ENCODE data around the gene SNX13. TPM values are rescaled to one million over a fixed set of nuclear protein-coding genes. Genes with fewer than 3 reads are reported as not detected.
"Not testable (repeated sequence)": the region's sequence is repeated elsewhere in the genome, so short reads cannot be mapped to it uniquely, and the experiment has no call there.

The SNX13 gene
- total RNA-seq, 2 donors from 2014 or later = 32.2 to 34.2 TPM

DNA sequence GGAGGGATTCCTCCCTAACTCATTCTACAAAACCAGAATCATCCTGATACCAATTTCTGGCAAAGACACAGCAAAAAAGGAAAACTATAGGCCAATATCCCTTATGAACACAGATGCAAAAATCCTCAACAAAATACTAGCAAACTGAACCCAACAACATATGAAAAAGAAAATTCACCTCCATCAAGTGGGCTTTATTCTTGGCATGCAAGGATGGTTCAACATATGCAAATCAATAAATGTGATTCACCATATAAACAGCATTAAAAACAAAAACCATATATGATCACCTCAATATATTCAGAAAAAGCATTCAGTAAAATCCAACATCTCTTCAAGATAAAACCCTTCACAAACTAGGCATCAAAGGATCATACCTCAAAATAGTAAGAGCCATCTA lies 23.5 kb downstream of the SNX13 start:
- no peaks in the 10 kb centered on the region for H3K27me3 Mint-ChIP-seq

DNA sequence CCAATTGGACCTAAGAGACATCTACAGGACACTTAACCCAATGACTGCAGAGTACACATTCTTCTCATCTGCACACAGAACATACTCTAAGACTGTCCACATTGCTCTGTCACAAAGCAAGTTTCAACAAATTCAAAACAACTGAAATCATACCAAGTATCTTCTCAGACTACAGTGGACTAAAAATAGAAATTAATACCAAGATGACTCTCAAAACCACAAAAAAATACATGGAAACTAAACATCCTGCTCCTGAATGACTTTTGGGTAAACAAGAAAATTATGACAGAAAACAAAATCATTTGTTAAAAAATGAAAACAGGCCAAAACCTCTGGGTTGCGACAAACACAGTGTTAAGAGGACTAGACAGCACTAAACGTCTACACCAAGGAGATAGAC lies 24.5 kb downstream of the SNX13 start:
- DNase-seq (ENCODE audit: low spot score) (no peak), ATAC-seq (no peak)
- H3K36me3 Mint-ChIP-seq = no peaks in the 10 kb centered on the region
- H3K4me1 Mint-ChIP-seq (ENCODE audit: low read depth in 2 of 2) = peaks cover 21 to 26% of the 10 kb centered on the region in 2 donors
- H3K4me3 Mint-ChIP-seq = no peak overlapping the region
- no peaks in the 10 kb centered on the region for H3K9me3 Mint-ChIP-seq
- H3K27me3 Mint-ChIP-seq = no peaks in the 10 kb centered on the region
- H3K27ac Mint-ChIP-seq = no peak overlapping the region

More for the DNA sequence above, 23.5 kb downstream of the SNX13 start:
- no peak for DNase-seq (ENCODE audit: low spot score)
- no peak for ATAC-seq
- Mint-ChIP-seq H3K36me3 (no peaks in the 10 kb centered on the region), H3K4me1 (ENCODE audit: low read depth in 2 of 2) (peaks cover 31 to 36% of the 10 kb centered on the region in 2 donors), H3K9me3 (no peaks in the 10 kb centered on the region), H3K27ac (no peak overlapping the region), H3K4me3 (no peak overlapping the region)

DNA sequence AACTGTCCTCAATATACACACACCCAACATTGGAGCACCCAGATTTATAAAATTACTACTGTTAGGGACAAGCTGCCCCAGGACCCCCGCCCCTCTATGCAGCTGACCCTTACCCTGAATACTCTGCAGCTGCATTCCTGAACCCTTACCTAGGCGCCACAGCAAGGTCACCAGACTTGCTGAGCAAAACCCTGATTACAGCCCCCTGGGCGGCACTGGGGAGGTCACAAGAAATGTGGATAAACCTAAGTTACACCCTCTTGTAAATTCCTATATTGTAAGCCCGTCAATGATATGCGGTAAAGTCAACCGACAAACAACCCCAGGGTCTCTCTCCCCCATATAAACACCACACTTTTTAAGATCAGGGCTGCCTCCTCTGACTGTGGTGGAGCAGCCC lies 25.1 kb downstream of the SNX13 start:
- no peaks in the 10 kb centered on the region for H3K27me3 Mint-ChIP-seq
- H3K4me3 Mint-ChIP-seq = no peak overlapping the region
- no peak for ATAC-seq
- no peak for DNase-seq (ENCODE audit: low spot score)
- H3K36me3 Mint-ChIP-seq = no peaks in the 10 kb centered on the region
- no peaks in the 10 kb centered on the region for H3K9me3 Mint-ChIP-seq
- peaks cover 25% of the 10 kb centered on the region in 2 donors for H3K4me1 Mint-ChIP-seq (ENCODE audit: low read depth in 2 of 2)
- H3K27ac Mint-ChIP-seq = no peak overlapping the region

DNA sequence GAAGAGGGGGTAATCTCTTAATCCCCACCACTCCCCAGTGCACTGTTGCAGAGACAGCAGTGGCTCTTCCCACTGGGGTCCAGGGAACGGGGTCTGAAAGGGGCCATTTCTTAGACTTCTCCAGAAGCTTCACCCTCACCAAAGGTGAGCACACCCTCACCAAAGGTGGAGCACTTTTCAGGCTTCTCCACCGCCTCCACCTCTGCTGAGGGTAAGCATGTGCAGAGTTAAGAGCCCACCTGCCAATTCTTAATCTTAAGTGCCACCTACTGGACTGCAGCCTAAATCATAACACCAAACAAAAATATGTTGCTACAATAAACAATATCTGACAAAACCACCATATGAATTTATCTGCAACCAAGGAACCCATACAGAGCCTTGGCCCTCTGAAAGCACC lies 27.0 kb downstream of the SNX13 start:
- H3K27me3 Mint-ChIP-seq = no peaks in the 10 kb centered on the region
- H3K36me3 Mint-ChIP-seq = peaks cover 4% of the 10 kb centered on the region
- no peak overlapping the region for H3K4me3 Mint-ChIP-seq
- no peak for DNase-seq (ENCODE audit: low spot score)
- no peaks in the 10 kb centered on the region for H3K9me3 Mint-ChIP-seq
- H3K27ac Mint-ChIP-seq = no peak overlapping the region
- ATAC-seq = no peak
- peaks cover 26 to 31% of the 10 kb centered on the region in 2 donors for H3K4me1 Mint-ChIP-seq (ENCODE audit: low read depth in 2 of 2)

DNA sequence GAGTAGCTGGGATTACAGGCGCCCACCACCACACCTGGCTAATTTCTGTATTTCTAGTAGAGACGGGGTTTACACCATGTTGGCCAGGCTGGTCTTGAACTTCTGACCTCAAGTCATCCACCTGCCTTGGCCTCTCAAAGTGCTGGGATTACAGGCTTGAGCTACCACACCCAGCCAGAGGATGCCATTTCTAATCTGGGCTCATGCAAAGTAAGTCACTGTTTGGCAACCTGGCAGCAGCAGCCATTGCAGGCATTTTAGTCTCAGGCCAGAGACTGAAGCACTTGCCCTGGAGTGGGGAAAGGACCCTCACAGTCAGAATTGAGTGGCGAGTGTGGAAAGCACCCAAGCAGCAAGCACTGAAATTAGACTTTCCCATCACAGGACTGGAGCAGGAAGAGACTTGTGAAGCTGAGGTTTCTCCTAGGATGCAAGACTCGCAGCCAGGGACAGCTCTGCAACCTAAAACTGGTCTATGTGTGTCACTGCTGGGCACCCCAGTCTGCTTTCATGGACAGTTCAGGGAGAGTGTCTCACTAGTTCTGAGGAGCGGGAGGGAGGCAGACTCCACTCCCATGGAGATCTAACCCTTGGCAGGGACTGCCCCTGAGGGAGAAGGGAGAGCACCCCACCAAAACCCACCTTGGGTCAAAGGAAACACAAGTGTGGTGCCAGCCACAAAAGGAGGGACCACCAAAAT lies 27.6 kb downstream of the SNX13 start:
- no peak overlapping the region for H3K27ac Mint-ChIP-seq
- ATAC-seq = peak in 1 of 2 donors; percentile 24
- peaks cover 29 to 33% of the 10 kb centered on the region in 2 donors for H3K4me1 Mint-ChIP-seq (ENCODE audit: low read depth in 2 of 2)
- H3K27me3 Mint-ChIP-seq = no peaks in the 10 kb centered on the region
- DNase-seq (ENCODE audit: low spot score) = no peak
- H3K4me3 Mint-ChIP-seq = no peak overlapping the region
- H3K36me3 Mint-ChIP-seq = peaks cover 4% of the 10 kb centered on the region
- H3K9me3 Mint-ChIP-seq = no peaks in the 10 kb centered on the region

DNA sequence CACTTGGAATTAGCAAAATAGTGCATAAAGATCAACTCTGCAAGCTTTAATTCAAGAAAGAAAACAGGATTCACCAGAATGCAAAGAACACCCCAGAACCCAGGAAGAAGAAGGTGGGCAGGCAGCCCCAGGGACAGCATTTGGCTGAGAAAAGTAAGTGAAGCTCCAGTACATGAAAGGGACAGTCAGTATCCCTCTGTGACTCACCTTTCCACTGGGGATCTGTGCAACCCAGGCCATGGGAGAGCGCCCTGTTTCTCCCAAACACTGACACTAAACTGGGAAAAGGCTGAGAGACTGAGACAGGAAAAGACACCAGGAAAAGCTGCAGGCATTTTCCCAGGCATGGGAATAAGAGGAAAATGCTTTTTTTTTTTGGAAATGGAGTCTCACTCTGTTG lies 28.2 kb downstream of the SNX13 start:
- no peak overlapping the region for H3K4me3 Mint-ChIP-seq
- H3K27ac Mint-ChIP-seq = no peak overlapping the region
- ATAC-seq (no peak), DNase-seq (ENCODE audit: low spot score) (no peak)
- peaks cover 32 to 35% of the 10 kb centered on the region in 2 donors for H3K4me1 Mint-ChIP-seq (ENCODE audit: low read depth in 2 of 2)
- H3K9me3 Mint-ChIP-seq = no peaks in the 10 kb centered on the region
- H3K36me3 Mint-ChIP-seq = peaks cover 4% of the 10 kb centered on the region
- H3K27me3 Mint-ChIP-seq = no peaks in the 10 kb centered on the region

DNA sequence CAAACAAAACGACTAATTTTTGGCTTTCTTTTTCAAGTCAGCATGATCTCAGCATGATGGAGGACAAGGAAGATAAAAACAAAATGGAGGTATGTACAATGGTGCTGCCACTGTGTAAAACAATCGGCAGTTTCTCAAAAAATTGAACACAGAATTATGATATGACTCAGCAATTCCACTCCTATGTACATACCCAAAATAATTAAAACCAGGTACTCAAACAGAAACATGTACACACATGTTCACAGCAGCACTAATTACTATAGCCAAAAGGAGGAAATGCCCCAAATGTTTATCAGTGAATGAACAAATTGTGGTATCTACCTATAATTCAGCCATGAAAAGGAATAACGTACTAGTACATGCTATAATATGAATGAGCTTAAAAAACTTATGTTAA lies 29.9 kb downstream of the SNX13 start:
- H3K4me3 Mint-ChIP-seq = no peak overlapping the region
- ATAC-seq (no peak), DNase-seq (ENCODE audit: low spot score) (no peak)
- H3K4me1 Mint-ChIP-seq (ENCODE audit: low read depth in 2 of 2) = peaks cover 34 to 35% of the 10 kb centered on the region in 2 donors
- H3K27me3 Mint-ChIP-seq = no peaks in the 10 kb centered on the region
- no peaks in the 10 kb centered on the region for H3K9me3 Mint-ChIP-seq
- no peak overlapping the region for H3K27ac Mint-ChIP-seq
- H3K36me3 Mint-ChIP-seq = peaks cover 4% of the 10 kb centered on the region

DNA sequence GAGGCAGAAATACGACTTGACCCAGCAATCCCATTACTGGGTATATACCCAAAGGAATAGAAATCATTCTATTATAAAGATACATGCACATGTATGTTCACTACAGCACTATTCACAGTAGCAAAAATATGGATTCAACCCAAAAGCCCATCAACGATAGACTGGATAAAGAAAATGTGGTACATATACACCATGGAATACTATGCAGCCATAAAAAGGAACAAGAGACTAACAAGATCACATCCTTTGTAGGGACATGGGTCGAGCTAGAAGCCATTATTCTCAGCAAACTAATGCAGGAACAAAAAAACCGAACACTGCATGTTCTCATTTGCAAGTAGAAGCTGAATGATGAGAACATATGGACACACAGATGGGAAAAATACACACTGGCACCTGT lies 31.0 kb downstream of the SNX13 start:
- DNase-seq (ENCODE audit: low spot score); H3K9me3 Mint-ChIP-seq; H3K36me3 Mint-ChIP-seq; H3K27ac Mint-ChIP-seq; H3K4me3 Mint-ChIP-seq; H3K27me3 Mint-ChIP-seq; ATAC-seq: not testable (repeated sequence)
- peaks cover 29 to 31% of the 10 kb centered on the region in 2 donors for H3K4me1 Mint-ChIP-seq (ENCODE audit: low read depth in 2 of 2)

DNA sequence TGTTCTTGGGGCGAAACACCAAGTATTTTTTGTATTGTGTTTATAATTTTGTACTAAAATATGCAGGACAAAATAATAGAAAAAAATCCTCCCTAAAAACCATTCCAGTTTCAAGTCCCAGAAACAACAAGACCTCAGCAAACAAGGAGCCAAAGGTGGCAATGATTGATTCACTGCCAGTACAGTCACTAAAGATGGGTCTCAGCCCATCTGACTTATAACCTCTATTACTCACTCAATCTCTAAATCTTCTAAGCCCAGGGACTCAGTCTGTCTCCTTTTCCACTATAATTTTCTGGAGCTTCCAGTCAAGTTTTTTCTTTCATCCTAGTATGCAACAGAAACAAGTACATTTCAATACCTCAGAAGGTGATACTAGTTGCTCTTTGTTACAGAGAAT lies 33.3 kb downstream of the SNX13 start:
- Mint-ChIP-seq H3K4me3 (no peak overlapping the region), H3K27ac (no peak overlapping the region), H3K27me3 (no peaks in the 10 kb centered on the region), H3K9me3 (no peaks in the 10 kb centered on the region), H3K4me1 (ENCODE audit: low read depth in 2 of 2) (peaks cover 31 to 37% of the 10 kb centered on the region in 2 donors), H3K36me3 (peaks cover 4% of the 10 kb centered on the region)
- no peak for ATAC-seq
- no peak for DNase-seq (ENCODE audit: low spot score)

DNA sequence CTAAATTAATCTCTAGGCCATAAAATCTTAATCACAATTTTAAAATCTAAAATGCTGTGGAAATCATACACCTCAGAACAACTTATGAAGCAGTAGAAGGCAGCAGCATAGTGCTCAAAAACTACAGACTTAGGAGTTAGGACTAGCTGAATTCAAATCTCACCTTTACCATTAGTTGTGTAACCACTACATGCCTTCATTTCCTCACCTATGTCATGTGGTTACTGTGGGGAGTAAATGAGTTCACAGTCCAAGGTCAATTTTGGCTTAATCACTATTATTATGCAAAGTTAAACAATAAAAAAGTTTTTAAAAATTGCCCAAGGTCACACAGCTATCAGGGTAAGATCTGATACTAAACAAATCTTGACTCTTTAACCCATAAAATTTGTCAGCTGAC lies 37.0 kb downstream of the SNX13 start:
- peak; percentile 61 to 63 for ATAC-seq

DNA sequence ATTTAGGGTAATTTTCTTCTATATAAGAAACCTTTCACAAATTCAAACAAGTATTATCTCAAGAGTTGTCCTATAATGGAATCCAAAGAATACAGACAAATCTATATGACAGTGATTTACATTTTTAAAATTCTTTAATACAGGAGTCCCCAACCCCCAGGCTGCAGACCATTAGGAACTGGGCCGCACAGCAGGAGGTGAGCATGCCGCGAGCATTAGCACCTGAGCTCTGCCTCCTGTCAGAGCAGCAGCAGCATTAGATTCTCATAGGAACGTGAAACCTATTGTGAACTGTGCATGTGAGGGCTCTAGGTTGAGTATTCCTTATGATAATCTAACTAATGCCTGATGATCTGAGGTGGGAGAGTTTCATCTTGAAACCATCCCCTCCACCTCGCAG lies 37.7 kb downstream of the SNX13 start:
- H3K27me3 Mint-ChIP-seq = no peaks in the 10 kb centered on the region
- no peaks in the 10 kb centered on the region for H3K36me3 Mint-ChIP-seq
- H3K4me1 Mint-ChIP-seq (ENCODE audit: low read depth in 2 of 2) = peaks cover 13 to 32% of the 10 kb centered on the region in 2 donors
- H3K9me3 Mint-ChIP-seq = no peaks in the 10 kb centered on the region
- no peak overlapping the region for H3K4me3 Mint-ChIP-seq
- DNase-seq (ENCODE audit: low spot score) = no peak
- H3K27ac Mint-ChIP-seq = no peak overlapping the region
- no peak for ATAC-seq

More for the DNA sequence above, 37.0 kb downstream of the SNX13 start:
- DNase-seq (ENCODE audit: low spot score) = no peak
- no peak overlapping the region for H3K4me3 Mint-ChIP-seq
- H3K36me3 Mint-ChIP-seq = no peaks in the 10 kb centered on the region
- H3K27me3 Mint-ChIP-seq = no peaks in the 10 kb centered on the region
- no peaks in the 10 kb centered on the region for H3K9me3 Mint-ChIP-seq
- H3K4me1 Mint-ChIP-seq (ENCODE audit: low read depth in 2 of 2) = peaks cover 21 to 36% of the 10 kb centered on the region in 2 donors
- H3K27ac Mint-ChIP-seq = no peak overlapping the region

DNA sequence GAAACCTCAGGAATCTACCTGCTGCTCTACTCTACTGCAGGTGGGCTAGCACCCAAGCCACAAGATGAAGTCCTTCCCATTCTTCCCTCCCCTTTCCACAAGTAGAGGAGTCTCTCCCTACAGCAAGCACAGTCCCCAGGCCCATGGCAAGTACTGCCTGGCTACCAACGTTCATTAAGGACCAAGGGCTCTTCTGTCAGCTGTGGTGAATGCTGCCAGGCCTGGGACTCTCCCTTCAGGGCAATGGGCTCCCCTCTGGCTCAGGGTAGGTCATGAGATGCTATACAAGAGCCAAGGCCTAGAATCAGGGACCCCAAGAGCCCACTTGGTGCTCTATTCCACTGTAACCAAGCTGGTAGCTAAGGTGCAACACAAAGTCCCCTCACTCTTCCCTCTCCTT lies 39.8 kb downstream of the SNX13 start:
- ATAC-seq = no peak
- Mint-ChIP-seq H3K4me1 (ENCODE audit: low read depth in 2 of 2) (peaks cover 12 to 27% of the 10 kb centered on the region in 2 donors), H3K27ac (no peak overlapping the region), H3K36me3 (no peaks in the 10 kb centered on the region), H3K4me3 (no peak overlapping the region), H3K9me3 (no peaks in the 10 kb centered on the region), H3K27me3 (no peaks in the 10 kb centered on the region)
- no peak for DNase-seq (ENCODE audit: low spot score)

DNA sequence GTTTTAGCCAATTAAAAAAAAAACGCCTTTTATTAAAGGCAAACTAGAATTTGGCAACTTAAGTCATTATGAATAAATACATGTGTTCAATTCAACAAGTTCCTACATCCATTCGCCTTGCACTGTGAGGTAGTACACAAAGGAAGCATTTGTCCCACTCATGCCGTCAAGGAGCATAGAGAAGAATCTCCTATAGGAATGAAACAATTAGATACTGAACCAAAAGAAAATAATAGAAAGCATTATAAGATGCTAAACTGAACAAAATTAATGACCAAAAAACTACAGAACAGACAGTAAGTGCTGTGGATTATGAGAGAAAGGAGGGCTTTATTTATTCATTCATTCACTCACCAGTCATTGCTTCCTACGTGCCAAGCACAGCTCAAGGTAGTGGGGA lies 42.2 kb downstream of the SNX13 start:
- DNase-seq (ENCODE audit: low spot score) = no peak
- Mint-ChIP-seq H3K27me3 (no peaks in the 10 kb centered on the region), H3K27ac (no peak overlapping the region), H3K4me1 (ENCODE audit: low read depth in 2 of 2) (peaks cover 0 to 15% of the 10 kb centered on the region in 2 donors), H3K36me3 (no peaks in the 10 kb centered on the region), H3K9me3 (no peaks in the 10 kb centered on the region), H3K4me3 (no peak overlapping the region)
- no peak for ATAC-seq

DNA sequence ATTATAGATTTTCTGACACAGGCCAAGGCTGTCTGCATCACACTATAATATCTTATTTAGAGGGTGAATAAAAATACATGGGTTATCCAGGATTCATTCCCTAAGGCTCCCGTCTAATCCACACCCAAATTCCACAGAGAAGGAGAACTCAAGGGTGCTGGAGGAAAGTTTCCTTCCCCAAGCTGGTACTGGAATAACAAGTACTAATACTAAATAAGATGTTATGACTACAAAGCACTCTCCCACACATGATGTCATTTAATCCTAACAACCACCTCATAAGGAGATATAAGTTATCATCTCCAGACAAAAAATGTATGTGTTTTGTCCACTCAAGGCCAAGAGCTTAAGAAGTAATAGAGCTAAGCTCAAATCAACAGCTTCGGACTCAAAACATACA lies 53.0 kb downstream of the SNX13 start:
- ATAC-seq (no peak), DNase-seq (ENCODE audit: low spot score) (no peak)
- H3K36me3 Mint-ChIP-seq = peaks cover 12% of the 10 kb centered on the region
- H3K9me3 Mint-ChIP-seq = no peaks in the 10 kb centered on the region
- no peaks in the 10 kb centered on the region for H3K4me1 Mint-ChIP-seq (ENCODE audit: low read depth in 2 of 2)
- H3K27me3 Mint-ChIP-seq = no peaks in the 10 kb centered on the region
- no peak overlapping the region for H3K27ac Mint-ChIP-seq
- H3K4me3 Mint-ChIP-seq = no peak overlapping the region

DNA sequence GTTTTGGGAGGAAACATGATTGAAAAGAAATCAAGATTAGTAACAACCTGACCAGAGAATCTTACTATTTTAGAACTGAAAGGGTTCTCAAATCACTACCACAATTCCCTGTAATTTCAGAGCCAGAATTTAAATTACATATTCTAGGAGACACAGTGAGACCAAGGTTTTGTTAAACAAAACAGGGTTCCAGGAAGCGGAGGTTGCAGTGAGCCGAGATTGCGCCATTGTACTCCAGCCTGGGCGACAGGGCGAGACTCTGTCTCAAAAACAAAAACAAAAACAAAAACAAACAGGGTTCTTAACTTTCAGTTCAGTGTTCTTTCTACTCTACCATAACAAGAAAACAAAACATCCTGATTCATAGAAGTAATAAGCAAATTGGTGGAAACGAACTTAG lies 57.6 kb downstream of the SNX13 start:
- no peak for DNase-seq (ENCODE audit: low spot score)
- H3K27me3 Mint-ChIP-seq = no peaks in the 10 kb centered on the region
- no peak for ATAC-seq
- no peaks in the 10 kb centered on the region for H3K9me3 Mint-ChIP-seq
- peaks cover 14% of the 10 kb centered on the region for H3K36me3 Mint-ChIP-seq
- no peak overlapping the region for H3K4me3 Mint-ChIP-seq
- no peaks in the 10 kb centered on the region for H3K4me1 Mint-ChIP-seq (ENCODE audit: low read depth in 2 of 2)
- H3K27ac Mint-ChIP-seq = no peak overlapping the region

All from natural killer cell treated with Interleukin-12 subunit alpha and Interleukin-12 subunit beta and Interleukin-15 and Interleukin-18, amount 100 ng/mL, for 72 hours (primary cell).